AG10803 (cell line): Measurements from ENCODE around the gene RBBP8.

Experiments used
- DNase-seq: peaks from one replicate; pipeline ENCODE4 v3.0.0; 2010; ENCODE audit warnings: low read depth
- H3K4me3 ChIP-seq: 2 replicates; pipeline ENCODE4 v1.5.1; 2011; ENCODE audit warnings: mild to moderate bottlenecking, low read length, control low read depth
- TF ChIP-seq, protein P1 (sequence below): conservative IDR thresholded peaks from 2 replicates; pipeline ENCODE4 v1.5.1; 2011; ENCODE audit warnings: mild to moderate bottlenecking, low read length, control low read depth, inconsistent platforms

RBBP8 gene

DNA sequence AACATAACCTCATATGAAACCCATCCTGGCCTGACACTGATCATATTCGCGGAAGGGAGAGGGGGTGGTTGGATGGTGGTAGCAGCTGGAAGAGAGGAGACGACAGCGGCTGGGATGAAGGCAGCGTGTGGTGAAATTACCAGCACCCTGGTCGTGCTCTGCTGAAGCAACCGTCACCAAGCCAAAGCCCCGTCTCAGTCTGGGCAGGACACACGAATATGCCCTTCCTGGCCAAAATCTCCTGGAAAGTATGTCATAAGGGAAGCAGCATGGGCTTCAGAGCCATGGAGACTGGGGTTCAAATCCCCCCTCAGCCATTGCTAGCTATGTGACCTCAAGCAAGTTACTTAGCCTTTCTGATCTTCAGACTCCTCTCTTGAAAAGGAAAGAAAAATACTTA, 139.0 kb downstream of the RBBP8 start:
- TF ChIP-seq, protein P1, sequence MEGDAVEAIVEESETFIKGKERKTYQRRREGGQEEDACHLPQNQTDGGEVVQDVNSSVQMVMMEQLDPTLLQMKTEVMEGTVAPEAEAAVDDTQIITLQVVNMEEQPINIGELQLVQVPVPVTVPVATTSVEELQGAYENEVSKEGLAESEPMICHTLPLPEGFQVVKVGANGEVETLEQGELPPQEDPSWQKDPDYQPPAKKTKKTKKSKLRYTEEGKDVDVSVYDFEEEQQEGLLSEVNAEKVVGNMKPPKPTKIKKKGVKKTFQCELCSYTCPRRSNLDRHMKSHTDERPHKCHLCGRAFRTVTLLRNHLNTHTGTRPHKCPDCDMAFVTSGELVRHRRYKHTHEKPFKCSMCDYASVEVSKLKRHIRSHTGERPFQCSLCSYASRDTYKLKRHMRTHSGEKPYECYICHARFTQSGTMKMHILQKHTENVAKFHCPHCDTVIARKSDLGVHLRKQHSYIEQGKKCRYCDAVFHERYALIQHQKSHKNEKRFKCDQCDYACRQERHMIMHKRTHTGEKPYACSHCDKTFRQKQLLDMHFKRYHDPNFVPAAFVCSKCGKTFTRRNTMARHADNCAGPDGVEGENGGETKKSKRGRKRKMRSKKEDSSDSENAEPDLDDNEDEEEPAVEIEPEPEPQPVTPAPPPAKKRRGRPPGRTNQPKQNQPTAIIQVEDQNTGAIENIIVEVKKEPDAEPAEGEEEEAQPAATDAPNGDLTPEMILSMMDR: no peak
- H3K4me3 ChIP-seq: no peak overlapping the region
- DNase-seq: no peak

- H3K4me3 ChIP-seq: no peak overlapping the region
- TF ChIP-seq, protein P1: no peak
- DNase-seq: peak; percentile 41
Measured at GRCh38 chr18:23073996-23074606, 141.0 kb downstream of the RBBP8 start.
